Activated CD4-positive, alpha-beta T cell treated with anti-CD3 and anti-CD28 coated beads for 36 hours (primary cell): ENCODE results near the gene ASIC3. TPM values are rescaled to one million over a fixed set of nuclear protein-coding genes. Genes with fewer than 3 reads are reported as not detected.

Experiments
- ATAC-seq: fragments of 200-7000 bp; cut with Tn5 transposase; one replicate; pipeline ENCODE4 v1.10.0; 2021; ENCODE audit warnings: mild to moderate bottlenecking, moderate library complexity
- CTCF ChIA-PET: fragments of 350-600 bp; sonication (Branson Sonifier 250); formaldehyde crosslinking; loops from one replicate; lab custom pipeline; 2021; ENCODE audit warnings: antibody characterized with exemption; lab: Charles Lee
- POLR2A ChIA-PET: fragments of 350-600 bp; sonication (Branson Sonifier 250); formaldehyde crosslinking; loops from one replicate; lab custom pipeline; 2021; ENCODE audit warnings: antibody characterized with exemption, inconsistent platforms; lab: Charles Lee
- DNase-seq: peaks from one replicate; pipeline ENCODE4 v3.0.0-alpha.2; 2020
- H3K27ac Mint-ChIP-seq: one replicate; pipeline ENCODE4 v1.8.0; 2021; ENCODE audit warnings: mixed read lengths
- H3K27me3 Mint-ChIP-seq: one replicate; pipeline ENCODE4 v1.8.0; 2021; ENCODE audit warnings: mixed read lengths
- H3K36me3 Mint-ChIP-seq: one replicate; pipeline ENCODE4 v1.8.0; 2021; ENCODE audit warnings: low read depth, mixed read lengths
- H3K4me1 Mint-ChIP-seq: one replicate; pipeline ENCODE4 v1.8.0; 2021; ENCODE audit warnings: mixed read lengths
- H3K4me3 Mint-ChIP-seq: one replicate; pipeline ENCODE4 v1.8.0; 2021; ENCODE audit warnings: mild to moderate bottlenecking, moderate library complexity, mixed read lengths
- H3K9me3 Mint-ChIP-seq: one replicate; pipeline ENCODE4 v1.8.0; 2021; ENCODE audit warnings: low read depth, mixed read lengths
- intact Hi-C, 2 experiments: fragments of 100-400 bp; cut with DNase I in 1 of 2; cut with micrococcal nuclease in 1 of 2; formaldehyde crosslinking; loops; one replicate each; pipeline versions ENCODE4 v1.14.2 to v1.15.1; 2022 to 2024; cut with DNase I, micrococcal nuclease
- total RNA-seq, 2 experiments: library from RNA; stranded (reverse); gene quantifications; one replicate each; pipeline ENCODE4 v1.2.3, GENCODE V29; 2021

ASIC3 gene
- total RNA-seq, 2 experiments from 2014 or later: 5.5 to 6.7 TPM

DNA sequence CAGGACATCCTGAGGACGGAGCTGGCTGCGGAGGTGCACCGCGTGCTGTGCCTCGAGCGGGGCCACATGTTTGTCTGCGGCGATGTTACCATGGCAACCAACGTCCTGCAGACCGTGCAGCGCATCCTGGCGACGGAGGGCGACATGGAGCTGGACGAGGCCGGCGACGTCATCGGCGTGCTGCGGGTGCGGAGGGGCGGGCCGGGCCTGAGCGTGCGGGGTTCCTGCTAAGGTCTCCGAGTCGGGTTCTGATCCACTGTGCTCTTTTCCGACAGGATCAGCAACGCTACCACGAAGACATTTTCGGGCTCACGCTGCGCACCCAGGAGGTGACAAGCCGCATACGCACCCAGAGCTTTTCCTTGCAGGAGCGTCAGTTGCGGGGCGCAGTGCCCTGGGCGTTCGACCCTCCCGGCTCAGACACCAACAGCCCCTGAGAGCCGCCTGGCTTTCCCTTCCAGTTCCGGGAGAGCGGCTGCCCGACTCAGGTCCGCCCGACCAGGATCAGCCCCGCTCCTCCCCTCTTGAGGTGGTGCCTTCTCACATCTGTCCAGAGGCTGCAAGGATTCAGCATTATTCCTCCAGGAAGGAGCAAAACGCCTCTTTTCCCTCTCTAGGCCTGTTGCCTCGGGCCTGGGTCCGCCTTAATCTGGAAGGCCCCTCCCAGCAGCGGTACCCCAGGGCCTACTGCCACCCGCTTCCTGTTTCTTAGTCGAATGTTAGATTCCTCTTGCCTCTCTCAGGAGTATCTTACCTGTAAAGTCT, 34.4 kb upstream of the ASIC3 start:
- H3K9me3 Mint-ChIP-seq: no peaks in the 10 kb centered on the region
- H3K27ac Mint-ChIP-seq: peak overlapping the region; percentile 96
- POLR2A ChIA-PET: interaction anchor here (0.6 to 1.4 kb wide), 2 partner anchors 15 to 19 kb away, joined by 4 read pairs; partner anchors contain the start of gene ABCB8
- peaks cover 2% of the 10 kb centered on the region for H3K27me3 Mint-ChIP-seq
- peaks cover 77% of the 10 kb centered on the region for H3K4me1 Mint-ChIP-seq
- peak overlapping the region; percentile 78 for H3K4me3 Mint-ChIP-seq
- ATAC-seq: peak; percentile 47
- DNase-seq: peak; percentile 95
- CTCF ChIA-PET: interaction anchor here (0.7 to 1.7 kb wide), 7 partner anchors 10 to 1447 kb away, joined by 3 to 9 read pairs (median 4); partner anchors contain the start of genes ABCB8 and ATG9B
- peaks cover 9% of the 10 kb centered on the region for H3K36me3 Mint-ChIP-seq
- intact Hi-C loops: loop anchor here (1.0 to 5.0 kb wide), 7 partner anchors 14 to 213 kb away; partner anchors contain the start of genes ABCB8 (in 2 of the 2), ABCF2 (in 1 of the 2), CDK5 (in 1 of the 2) and SLC4A2 (in 1 of the 2)

GRCh38 chr7:151014950-151015349, 33.4 kb upstream of the ASIC3 start:
- H3K27ac Mint-ChIP-seq: peak overlapping the region; percentile 96
- H3K4me3 Mint-ChIP-seq: peak overlapping the region; percentile 78
- peaks cover 76% of the 10 kb centered on the region for H3K4me1 Mint-ChIP-seq
- H3K36me3 Mint-ChIP-seq: peaks cover 9% of the 10 kb centered on the region
- DNase-seq (peak; percentile 72), ATAC-seq (peak; percentile 26)
- CTCF ChIA-PET: interaction anchor here (0.7 to 1.7 kb wide), 6 partner anchors 13 to 117 kb away, joined by 3 to 6 read pairs (median 3); partner anchors contain the start of genes ABCB8 and NOS3
- H3K9me3 Mint-ChIP-seq: no peaks in the 10 kb centered on the region
- intact Hi-C loops: loop anchor here (2.0 to 5.0 kb wide), 4 partner anchors 14 to 212 kb away; partner anchors contain the start of genes ABCB8 (in 1 of the 2), ABCF2 (in 1 of the 2), CDK5 (in 1 of the 2) and SLC4A2 (in 1 of the 2)
- peaks cover 2% of the 10 kb centered on the region for H3K27me3 Mint-ChIP-seq
- POLR2A ChIA-PET: no interaction called here

DNA sequence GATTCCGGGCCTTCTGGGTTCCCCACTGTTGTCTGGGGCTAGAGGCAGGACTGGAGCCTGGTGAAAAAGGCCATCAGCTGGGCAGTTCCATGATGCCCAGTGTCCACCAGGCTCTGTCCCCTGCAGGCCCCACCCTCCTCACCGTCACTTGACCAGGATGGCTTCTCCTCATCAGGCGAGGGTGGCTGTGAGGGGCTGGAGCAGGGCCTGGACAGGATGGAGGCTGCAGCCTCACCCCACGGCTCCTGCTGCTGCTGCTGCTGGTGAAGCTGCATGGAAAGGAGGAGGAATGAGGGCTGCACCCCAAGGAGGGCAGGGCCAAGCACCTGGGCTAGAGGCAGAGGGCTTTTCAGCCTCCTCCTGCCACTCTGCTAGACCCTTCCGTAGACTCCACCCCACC, 32.4 kb upstream of the ASIC3 start:
- Mint-ChIP-seq H3K27ac (no peak overlapping the region), H3K9me3 (no peaks in the 10 kb centered on the region), H3K27me3 (peaks cover 9% of the 10 kb centered on the region), H3K36me3 (peaks cover 9% of the 10 kb centered on the region), H3K4me1 (peaks cover 66% of the 10 kb centered on the region), H3K4me3 (no peak overlapping the region)
- intact Hi-C loops: loop anchor here in 1 of 2 experiments (2.0 kb wide), 1 partner anchor 13 kb away; the partner anchor contains the start of gene ABCB8
- CTCF ChIA-PET: interaction anchor here (0.8 to 1.4 kb wide), 4 partner anchors 8 to 30 kb away, joined by 3 to 5 read pairs (median 4); partner anchors contain the start of gene NOS3
- no peak for DNase-seq
- POLR2A ChIA-PET: interaction anchor here (0.7 kb wide), 1 partner anchor 491 kb away, joined by 3 read pairs; no protein-coding TSS in a partner anchor
- no peak for ATAC-seq

GRCh38 chr7:151016505-151016904, 31.8 kb upstream of the ASIC3 start:
- ATAC-seq (no peak), DNase-seq (no peak)
- Mint-ChIP-seq H3K36me3 (peaks cover 9% of the 10 kb centered on the region), H3K9me3 (no peaks in the 10 kb centered on the region), H3K27me3 (peaks cover 9% of the 10 kb centered on the region), H3K4me1 (peaks cover 62% of the 10 kb centered on the region), H3K27ac (no peak overlapping the region), H3K4me3 (no peak overlapping the region)
- CTCF ChIA-PET: interaction anchor here (0.6 to 1.5 kb wide), 5 partner anchors 8 to 450 kb away, joined by 3 to 5 read pairs (median 4); partner anchors contain the start of gene GIMAP4
- POLR2A ChIA-PET: no interaction called here
- intact Hi-C loops: no loop called here

DNA sequence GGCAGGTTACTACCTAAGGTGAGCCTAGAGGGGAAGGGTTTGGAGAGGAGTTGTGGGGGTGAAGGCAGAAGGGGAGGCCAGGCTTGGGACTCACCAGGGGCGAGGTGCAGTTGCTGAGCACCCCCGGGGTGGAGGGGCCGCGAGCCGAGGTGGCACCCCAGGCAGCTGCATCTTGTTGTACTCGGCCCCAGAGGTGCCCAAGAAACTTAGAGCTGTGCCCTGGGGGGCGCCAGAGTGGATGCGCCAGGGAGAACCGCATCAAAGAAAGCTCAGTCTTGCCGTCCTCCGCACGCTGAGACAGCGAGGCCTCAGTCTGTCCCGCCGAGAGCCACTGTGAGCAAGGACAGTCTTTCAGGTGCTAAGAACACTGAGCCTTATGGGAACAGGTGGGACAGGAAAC, 31.4 kb upstream of the ASIC3 start:
- ChIA-PET CTCF (interaction anchor here (0.6 to 1.5 kb wide), 6 partner anchors 9 to 450 kb away, joined by 3 to 5 read pairs (median 4); partner anchors contain the start of genes ABCB8 and GIMAP4), POLR2A (no interaction called here)
- H3K4me3 Mint-ChIP-seq: peak overlapping the region; percentile 66

GRCh38 chr7:151017370-151017952, 30.9 kb upstream of the ASIC3 start:
- ATAC-seq: no peak
- Mint-ChIP-seq H3K9me3 (no peaks in the 10 kb centered on the region), H3K27ac (peak overlapping the region; percentile 80), H3K36me3 (peaks cover 9% of the 10 kb centered on the region), H3K27me3 (peaks cover 9% of the 10 kb centered on the region), H3K4me1 (peaks cover 52% of the 10 kb centered on the region), H3K4me3 (peak overlapping the region; percentile 66)
- intact Hi-C loops: no loop called here
- ChIA-PET POLR2A (no interaction called here), CTCF (interaction anchor here (0.7 to 4.7 kb wide), 11 partner anchors 9 to 151 kb away, joined by 3 to 43 read pairs (median 4); partner anchors contain the start of gene ABCB8)
- no peak for DNase-seq

More for the DNA sequence above, 31.4 kb upstream of the ASIC3 start:
- no peaks in the 10 kb centered on the region for H3K9me3 Mint-ChIP-seq
- intact Hi-C loops: no loop called here
- no peak for ATAC-seq
- H3K27ac Mint-ChIP-seq: peak overlapping the region; percentile 80
- no peak for DNase-seq
- peaks cover 9% of the 10 kb centered on the region for H3K36me3 Mint-ChIP-seq
- peaks cover 9% of the 10 kb centered on the region for H3K27me3 Mint-ChIP-seq
- H3K4me1 Mint-ChIP-seq: peaks cover 58% of the 10 kb centered on the region

- POLR2A ChIA-PET: interaction anchor here (0.7 to 1.3 kb wide), 3 partner anchors 10 to 49 kb away, joined by 3 to 6 read pairs (median 3); partner anchors contain the start of gene ABCB8
- Mint-ChIP-seq H3K27me3 (peaks cover 9% of the 10 kb centered on the region), H3K4me3 (peak overlapping the region; percentile 66), H3K27ac (peak overlapping the region; percentile 80), H3K9me3 (no peaks in the 10 kb centered on the region), H3K4me1 (peaks cover 47% of the 10 kb centered on the region), H3K36me3 (peaks cover 9% of the 10 kb centered on the region)
- CTCF ChIA-PET: interaction anchor here (0.6 to 4.7 kb wide), 27 partner anchors 10 to 165 kb away, joined by 3 to 43 read pairs (median 4); partner anchors contain the start of gene ABCB8
- peak; percentile 59 for ATAC-seq
- DNase-seq: peak; percentile 90
- intact Hi-C loops: loop anchor here (1.0 to 2.0 kb wide), 5 partner anchors 10 to 69 kb away; partner anchors contain the start of genes ABCB8 (in 1 of the 2), AGAP3 (in 1 of the 2) and SLC4A2 (in 1 of the 2)
These were observed 30.3 kb upstream of the ASIC3 start for GRCh38 chr7:151017953-151018420.

GRCh38 chr7:151018421-151019129, 29.8 kb upstream of the ASIC3 start:
- Mint-ChIP-seq H3K4me1 (peaks cover 45% of the 10 kb centered on the region), H3K36me3 (peaks cover 9% of the 10 kb centered on the region), H3K4me3 (peak overlapping the region; percentile 66), H3K9me3 (no peaks in the 10 kb centered on the region), H3K27ac (peak overlapping the region; percentile 80), H3K27me3 (peaks cover 9% of the 10 kb centered on the region)
- intact Hi-C loops: loop anchor here (1.0 to 2.0 kb wide), 5 partner anchors 10 to 68 kb away; partner anchors contain the start of genes ABCB8 (in 1 of the 2), AGAP3 (in 1 of the 2) and SLC4A2 (in 1 of the 2)
- DNase-seq (peak; percentile 68), ATAC-seq (peak; percentile 39)
- ChIA-PET POLR2A (interaction anchor here (0.7 to 1.3 kb wide), 3 partner anchors 9 to 49 kb away, joined by 3 to 6 read pairs (median 3); partner anchors contain the start of gene ABCB8), CTCF (interaction anchor here (0.5 to 4.7 kb wide), 31 partner anchors 10 to 208 kb away, joined by 3 to 43 read pairs (median 4); partner anchors contain the start of genes ABCB8 and ABCF2)

DNA sequence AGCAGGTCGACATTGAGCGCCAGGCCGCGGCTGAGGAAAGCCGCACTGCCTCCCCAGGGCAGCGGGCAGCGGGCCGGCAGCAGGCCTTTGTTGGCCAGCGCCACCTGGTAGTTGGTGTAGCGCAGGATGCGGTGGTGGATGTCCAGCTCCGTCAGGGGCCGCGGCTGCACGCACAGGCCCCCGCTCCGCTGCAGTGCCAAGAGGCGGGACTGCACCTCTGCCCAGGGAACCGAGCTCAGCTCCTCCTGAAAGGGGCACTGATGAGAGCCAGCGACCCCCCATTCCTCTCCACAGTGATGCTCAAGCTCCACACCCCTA, 29.2 kb upstream of the ASIC3 start:
- peaks cover 9% of the 10 kb centered on the region for H3K36me3 Mint-ChIP-seq
- no peaks in the 10 kb centered on the region for H3K9me3 Mint-ChIP-seq
- H3K4me3 Mint-ChIP-seq: peak overlapping the region; percentile 66
- ATAC-seq: no peak
- H3K27ac Mint-ChIP-seq: no peak overlapping the region
- CTCF ChIA-PET: interaction anchor here (0.5 to 4.7 kb wide), 23 partner anchors 9 to 208 kb away, joined by 3 to 43 read pairs (median 4); partner anchors contain the start of genes ABCB8 and ABCF2
- DNase-seq: no peak
- peaks cover 9% of the 10 kb centered on the region for H3K27me3 Mint-ChIP-seq
- intact Hi-C loops: loop anchor here in 1 of 2 experiments (2.0 kb wide), 3 partner anchors 40 to 68 kb away; partner anchors contain the start of genes AGAP3 and SLC4A2
- H3K4me1 Mint-ChIP-seq: peaks cover 44% of the 10 kb centered on the region
- POLR2A ChIA-PET: interaction anchor here (0.8 to 1.3 kb wide), 2 partner anchors 9 to 11 kb away, joined by 3 to 6 read pairs; partner anchors contain the start of gene ABCB8

DNA sequence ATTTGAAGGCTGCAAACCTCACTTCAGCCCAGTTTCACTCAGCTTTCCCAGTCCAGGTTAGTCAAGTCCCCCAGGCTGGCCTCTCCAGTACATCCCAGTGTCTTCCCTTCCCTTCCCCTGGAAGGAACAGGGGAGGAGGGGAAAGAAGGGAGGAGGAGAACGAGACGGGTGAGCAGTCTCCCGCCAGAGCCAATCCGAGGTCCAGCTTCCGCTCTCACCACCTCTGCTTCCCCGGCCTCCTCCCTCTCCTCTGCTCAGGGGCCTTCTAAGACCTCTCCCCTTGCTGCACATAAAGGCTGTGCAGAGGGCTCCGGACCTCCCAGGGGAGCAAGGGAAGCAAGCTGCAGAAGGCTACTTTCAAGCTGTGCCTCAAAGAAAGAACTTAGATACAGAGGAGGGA, 28.1 kb upstream of the ASIC3 start:
- POLR2A ChIA-PET: no interaction called here
- Mint-ChIP-seq H3K9me3 (no peaks in the 10 kb centered on the region), H3K36me3 (peaks cover 2% of the 10 kb centered on the region), H3K4me3 (no peak overlapping the region), H3K27ac (no peak overlapping the region), H3K4me1 (peaks cover 32% of the 10 kb centered on the region), H3K27me3 (peaks cover 9% of the 10 kb centered on the region)
- CTCF ChIA-PET: interaction anchor here (0.6 to 4.7 kb wide), 5 partner anchors 8 to 235 kb away, joined by 3 to 43 read pairs (median 8); partner anchors contain the start of gene ABCB8
- ATAC-seq: no peak
- no peak for DNase-seq
- intact Hi-C loops: no loop called here
